Aorta (tissue), 5 donors: Measurements from ENCODE around the gene SMAD3. TPM values are rescaled to one million over a fixed set of nuclear protein-coding genes. Genes with fewer than 3 reads are reported as not detected.
A peak's percentile ranks its signal among the peaks of the same experiment; 100 is the strongest.

Experiments
- ATAC-seq: fragments of 200-7000 bp; cut with Tn5 transposase; one replicate; pipeline ENCODE4 v1.9.1; 2022; ENCODE audit warnings: moderate library complexity; ENCODE audit not compliant: low FRiP score
- DNase-seq, 2 donors: peaks; one replicate each; pipeline ENCODE4 v3.0.0-alpha.2; 2020
- H3K27ac ChIP-seq, 2 donors: one replicate each; pipeline ENCODE4 v1.5.1; 2013; ENCODE audit warnings: low read length in 2 of 2, mild to moderate bottlenecking in 2 of 2, moderate library complexity in 2 of 2, control low read depth in 1 of 2, inconsistent platforms in 1 of 2, low read depth in 1 of 2
- H3K27me3 ChIP-seq, 2 donors: one replicate each; pipeline ENCODE4 v1.6.1; 2013; ENCODE audit warnings: control low read depth in 1 of 2, low read length in 1 of 2, mild to moderate bottlenecking in 1 of 2, moderate library complexity in 1 of 2; ENCODE audit not compliant: insufficient read depth in 2 of 2, control insufficient read depth in 1 of 2
- H3K36me3 ChIP-seq, 2 donors: one replicate each; pipeline ENCODE4 v1.6.1; 2013; ENCODE audit warnings: control low read depth in 1 of 2, low read length in 1 of 2, mild to moderate bottlenecking in 1 of 2; ENCODE audit not compliant: insufficient read depth in 2 of 2, control insufficient read depth in 1 of 2
- H3K4me1 ChIP-seq, 2 donors: one replicate each; pipeline ENCODE4 v1.6.1; 2013; ENCODE audit warnings: low read length in 2 of 2, control low read depth in 1 of 2, mild to moderate bottlenecking in 1 of 2, moderate library complexity in 1 of 2; ENCODE audit not compliant: insufficient read depth in 2 of 2, control insufficient read depth in 1 of 2
- H3K4me3 ChIP-seq, 2 donors: one replicate each; pipeline ENCODE4 v1.5.1; 2013; ENCODE audit warnings: low read length in 2 of 2, control low read depth in 1 of 2, mild to moderate bottlenecking in 1 of 2
- H3K9me3 ChIP-seq: one replicate; pipeline ENCODE4 v1.6.1; 2013; ENCODE audit warnings: mild to moderate bottlenecking, low read length; ENCODE audit not compliant: control insufficient read depth
- WGBS, 2 donors: extraction: QIAGEN DNeasy Blood & Tissue Kit; methylation state at CpG; one replicate each; pipeline ENCODE4 v1.1.7; 2013; 5-methylcytosine and 5-hydroxymethylcytosine counted together
- intact Hi-C, 2 donors: fragments of 100-400 bp; cut with DNase I; formaldehyde crosslinking; loops; one replicate each; pipeline versions ENCODE4 v1.14.2 to v1.15.0; 2022
- polyA plus RNA-seq, 2 donors: library from polyadenylated mRNA; stranded (reverse); fragments of 200-250 nt; gene quantifications; one replicate each; pipeline ENCODE4 v1.2.3, GENCODE V29; 2013
- total RNA-seq, 2 donors: library from RNA; stranded (reverse); fragmentation: NEBNext Ultra II Directional; extraction: Animal tissue kit (Norgen Biotek cat#: 25700); gene quantifications; one replicate each; pipeline ENCODE4 v1.2.1, GENCODE V29; 2021
- donor health status: healthy with polysubstance abuse.
- donor health status: Bipolar disorder and iron deficiency.
- donor health status: DM: no; HTN: no; CAD: no.
- donor health status: DM: no; HTN: no; CAD: no.
- donor health status: DM: yes; HTN: yes; CAD: no.

SMAD3 gene
- total and polyA plus RNA-seq, 4 donors = 7.1 to 90.8 (median 55.0) TPM

DNA sequence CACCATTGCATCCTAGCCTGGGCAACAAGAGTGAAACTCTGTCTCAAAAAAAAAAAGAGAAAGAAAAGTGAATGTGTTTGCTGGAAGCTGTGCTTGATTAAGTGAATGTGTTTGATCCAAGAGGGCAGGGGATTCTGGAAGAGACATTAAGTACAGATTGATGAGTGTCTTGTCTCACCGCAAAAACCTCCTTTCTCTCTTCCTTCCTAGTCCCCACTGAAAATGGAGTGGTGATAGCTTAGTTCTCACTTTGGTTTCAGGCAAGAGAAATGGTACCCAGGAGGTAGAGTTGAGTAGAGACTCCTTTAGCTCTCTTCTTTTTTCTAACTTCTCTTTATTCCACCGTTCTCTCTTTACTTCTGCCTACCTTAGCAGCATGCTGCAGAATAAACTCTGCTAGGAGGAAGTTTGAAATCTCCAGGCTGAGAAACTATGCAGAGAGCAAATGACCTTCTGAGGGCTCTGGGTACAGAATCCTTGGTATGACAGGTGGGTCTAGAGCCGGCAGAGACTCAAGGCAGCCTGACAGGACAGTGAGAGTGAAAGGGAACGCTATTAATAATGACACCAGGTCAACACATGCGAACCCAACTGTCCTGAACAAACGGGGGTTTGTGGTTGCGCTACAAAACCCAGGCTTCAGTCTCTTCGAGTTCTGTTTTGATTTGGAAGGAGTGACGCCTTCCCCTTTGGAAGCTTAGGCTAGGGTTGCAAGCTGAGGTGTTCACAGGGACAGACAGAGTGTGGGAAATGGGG, 74.9 kb downstream of the SMAD3 start:
- no peaks in the 10 kb centered on the region for H3K36me3 ChIP-seq
- H3K27me3 ChIP-seq = no peaks in the 10 kb centered on the region
- H3K9me3 ChIP-seq = no peaks in the 10 kb centered on the region
- H3K27ac ChIP-seq = no peak overlapping the region
- DNase-seq = no peak
- no peak overlapping the region for H3K4me3 ChIP-seq
- intact Hi-C loops = no loop called here
- 55% methylated on average over 9 of the region's 9 CpGs for WGBS, 2 donors
- ATAC-seq = no peak
- H3K4me1 ChIP-seq = peaks cover 4 to 7% of the 10 kb centered on the region in 2 donors

DNA sequence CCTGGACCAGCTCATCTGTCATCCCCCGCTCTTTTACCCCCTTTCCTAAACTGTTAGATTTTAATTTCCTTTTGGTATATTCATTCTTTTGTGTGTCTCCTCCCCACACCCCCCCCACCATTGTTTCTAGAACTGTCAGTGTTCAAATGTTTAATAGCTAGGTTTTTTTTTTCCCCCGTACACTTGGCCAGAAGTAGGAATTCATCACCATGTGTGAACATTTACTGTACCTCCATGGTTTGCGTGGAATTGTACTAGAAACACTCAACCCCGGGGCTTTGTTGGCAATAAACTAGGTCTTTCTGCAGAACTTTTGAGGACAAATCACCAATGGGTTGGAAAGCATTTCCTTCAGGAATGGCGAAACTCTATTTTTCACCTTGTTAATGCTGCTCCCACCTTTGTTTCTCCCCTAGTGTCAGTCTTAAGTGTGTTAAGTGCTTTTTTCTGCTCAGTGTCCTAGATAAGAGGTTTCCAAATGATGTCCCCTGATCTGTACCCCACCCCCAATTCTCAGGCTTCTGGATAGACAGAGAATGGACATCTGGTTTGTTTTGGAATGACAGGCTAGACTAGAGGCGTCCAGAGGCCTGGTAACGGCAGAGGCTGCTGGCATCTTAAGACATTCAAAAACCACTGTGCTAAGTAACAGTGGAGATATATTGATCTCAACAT, 76.8 kb downstream of the SMAD3 start:
- H3K27ac ChIP-seq = no peak overlapping the region
- 42 to 46% methylated on average over 7 of the region's 7 CpGs for WGBS, 2 donors

DNA sequence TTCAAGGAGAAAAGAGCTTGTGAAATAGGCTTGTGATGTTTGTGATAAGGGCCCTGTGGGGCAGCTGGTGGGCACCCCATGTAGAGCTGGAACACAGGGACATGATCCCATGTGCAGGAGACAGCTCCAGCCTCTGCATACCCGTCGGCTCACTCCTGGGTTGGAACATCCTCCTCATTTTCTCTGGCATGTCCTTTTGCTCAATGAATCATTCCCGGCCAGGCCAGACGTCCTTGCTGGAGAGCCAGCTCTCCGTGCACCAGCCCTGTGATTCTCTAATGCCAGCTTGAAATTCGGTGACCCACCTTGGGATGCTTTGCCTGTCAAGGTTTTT, 77.3 kb downstream of the SMAD3 start:
- 7 to 10% methylated on average over 6 of the region's 6 CpGs for WGBS, 2 donors
- no peak for DNase-seq
- peaks cover 4 to 10% of the 10 kb centered on the region in 2 donors for H3K4me1 ChIP-seq
- H3K9me3 ChIP-seq = no peaks in the 10 kb centered on the region
- no peak overlapping the region for H3K27ac ChIP-seq
- H3K27me3 ChIP-seq = no peaks in the 10 kb centered on the region
- H3K4me3 ChIP-seq = no peak overlapping the region
- intact Hi-C loops = no loop called here
- no peak for ATAC-seq
- no peaks in the 10 kb centered on the region for H3K36me3 ChIP-seq

More for the DNA sequence above, 76.8 kb downstream of the SMAD3 start:
- Histone ChIP-seq H3K9me3 (no peaks in the 10 kb centered on the region), H3K36me3 (no peaks in the 10 kb centered on the region), H3K4me3 (no peak overlapping the region), H3K27me3 (no peaks in the 10 kb centered on the region), H3K4me1 (peaks cover 3 to 7% of the 10 kb centered on the region in 2 donors)
- intact Hi-C loops = no loop called here
- ATAC-seq (no peak), DNase-seq (no peak)

DNA sequence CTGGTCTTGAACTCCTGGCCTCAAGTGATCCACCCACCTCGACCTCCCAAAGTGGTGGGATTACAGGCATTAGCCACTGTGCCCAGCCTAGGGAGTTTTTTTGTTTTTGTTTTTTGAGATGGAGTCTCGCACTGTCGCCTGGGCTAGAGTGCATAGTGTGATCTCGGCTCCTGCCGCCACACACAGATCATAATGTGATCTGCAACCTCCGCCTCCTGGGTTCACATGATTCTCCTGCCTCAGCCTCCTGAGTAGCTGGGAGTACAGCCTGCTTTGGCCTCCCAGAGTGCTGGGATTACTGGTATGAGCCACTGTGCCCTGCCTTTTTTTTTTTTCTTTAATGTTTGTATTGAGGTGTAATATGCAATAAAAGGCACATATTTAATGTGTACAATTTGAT, 78.2 kb downstream of the SMAD3 start:
- Histone ChIP-seq H3K27ac (no peak overlapping the region), H3K4me1 (peaks cover 6 to 14% of the 10 kb centered on the region in 2 donors), H3K27me3 (no peaks in the 10 kb centered on the region), H3K4me3 (no peak overlapping the region), H3K9me3 (no peaks in the 10 kb centered on the region), H3K36me3 (no peaks in the 10 kb centered on the region)
- DNase-seq (no peak), ATAC-seq (no peak)
- WGBS, 2 donors = 97 to 98% methylated on average over 6 of the region's 6 CpGs
- intact Hi-C loops = no loop called here

DNA sequence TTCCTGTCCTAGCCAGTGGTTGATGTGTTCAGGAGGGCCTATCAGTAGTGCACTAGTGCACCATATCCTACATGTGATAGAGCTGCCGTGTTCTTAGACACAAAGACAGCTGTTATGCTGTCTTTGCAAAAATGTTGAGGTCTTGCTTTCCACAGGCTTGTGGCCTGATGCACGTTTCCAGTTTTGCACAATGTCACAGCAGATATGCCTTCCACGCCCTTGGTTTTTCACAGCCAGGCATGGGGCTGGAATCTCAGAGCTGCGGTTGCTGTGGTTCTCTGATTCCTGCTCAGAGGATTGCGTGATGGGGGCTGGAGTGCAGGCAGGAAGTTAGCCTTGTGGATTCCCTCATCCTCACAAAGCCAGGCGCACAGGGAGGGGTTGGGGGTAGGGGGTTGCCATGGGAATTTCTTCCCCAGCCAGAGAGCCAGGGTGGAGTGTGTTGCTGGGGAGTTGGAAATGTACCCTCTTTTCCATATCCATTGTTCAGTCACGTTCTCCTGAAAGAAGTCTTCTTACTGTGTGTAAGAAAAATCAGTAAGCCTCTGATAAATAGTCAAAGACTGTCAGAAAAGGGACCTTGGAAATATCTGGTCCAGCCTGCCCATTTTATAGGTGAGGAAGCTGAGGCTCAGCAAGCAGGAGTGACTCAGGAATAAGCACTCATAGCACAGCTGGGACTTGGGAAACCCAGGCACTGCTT, 79.4 kb downstream of the SMAD3 start:
- intact Hi-C loops = loop anchor here in 1 of 2 donors (5.0 kb wide), 1 partner anchor 37 kb away; no protein-coding TSS in a partner anchor
- no peak for ATAC-seq

DNA sequence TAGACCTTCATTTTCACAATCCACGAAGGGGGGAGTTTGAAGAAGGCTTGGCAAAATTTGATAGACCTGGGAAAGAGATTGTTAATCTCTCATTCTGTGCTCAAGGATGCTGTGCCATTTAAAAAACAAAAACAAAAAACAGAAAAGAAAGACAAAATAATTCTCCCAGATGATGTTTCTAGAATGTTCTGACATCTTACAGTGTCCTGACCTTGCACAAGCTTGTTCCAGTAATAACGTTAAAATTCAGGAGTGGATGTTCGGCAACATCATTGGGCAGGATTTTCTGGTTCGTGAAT, 79.9 kb downstream of the SMAD3 start:
- no peak overlapping the region for H3K27ac ChIP-seq
- intact Hi-C loops = loop anchor here in 1 of 2 donors (5.0 kb wide), 1 partner anchor 38 kb away; no protein-coding TSS in a partner anchor
- no peak for DNase-seq

More for the DNA sequence above, 79.4 kb downstream of the SMAD3 start:
- Histone ChIP-seq H3K27ac (no peak overlapping the region), H3K36me3 (no peaks in the 10 kb centered on the region), H3K4me1 (peaks cover 12 to 17% of the 10 kb centered on the region in 2 donors), H3K9me3 (no peaks in the 10 kb centered on the region), H3K27me3 (no peaks in the 10 kb centered on the region), H3K4me3 (no peak overlapping the region)
- no peak for DNase-seq
- 80 to 85% methylated on average over 7 of the region's 7 CpGs for WGBS, 2 donors

DNA sequence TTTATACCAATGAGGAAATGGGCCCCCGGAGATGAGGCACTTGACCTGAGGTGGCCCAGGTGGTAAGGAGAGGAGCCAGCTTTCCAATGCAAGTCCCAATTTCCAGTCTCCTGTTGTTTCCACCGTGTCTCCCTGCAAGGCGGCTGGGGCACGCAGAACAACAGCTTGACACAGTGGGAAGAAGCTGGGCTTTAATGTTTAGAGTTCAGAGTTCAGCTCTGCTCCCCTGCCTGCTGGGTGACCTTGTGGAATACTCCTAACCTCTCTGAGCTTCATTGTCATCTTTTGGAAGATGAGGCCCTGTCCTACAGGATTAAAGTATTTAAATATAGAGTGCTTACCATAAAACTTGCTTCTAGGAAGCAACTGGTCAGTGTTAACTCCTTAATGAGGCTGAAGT, 80.3 kb downstream of the SMAD3 start:
- H3K4me1 ChIP-seq = peaks cover 10 to 19% of the 10 kb centered on the region in 2 donors
- 89 to 96% methylated on average over 4 of the region's 4 CpGs for WGBS, 2 donors
- DNase-seq = no peak
- ATAC-seq = no peak
- no peak overlapping the region for H3K4me3 ChIP-seq
- intact Hi-C loops = loop anchor here in 1 of 2 donors (5.0 kb wide), 1 partner anchor 38 kb away; no protein-coding TSS in a partner anchor
- H3K27ac ChIP-seq = no peak overlapping the region
- no peaks in the 10 kb centered on the region for H3K9me3 ChIP-seq
- H3K36me3 ChIP-seq = no peaks in the 10 kb centered on the region
- no peaks in the 10 kb centered on the region for H3K27me3 ChIP-seq

More for the DNA sequence above, 79.9 kb downstream of the SMAD3 start:
- ATAC-seq = no peak
- Histone ChIP-seq H3K27me3 (no peaks in the 10 kb centered on the region), H3K4me3 (no peak overlapping the region), H3K4me1 (peaks cover 11 to 19% of the 10 kb centered on the region in 2 donors), H3K9me3 (no peaks in the 10 kb centered on the region), H3K36me3 (no peaks in the 10 kb centered on the region)
- WGBS, 2 donors = 88 to 91% methylated on average over 4 of the region's 4 CpGs

DNA sequence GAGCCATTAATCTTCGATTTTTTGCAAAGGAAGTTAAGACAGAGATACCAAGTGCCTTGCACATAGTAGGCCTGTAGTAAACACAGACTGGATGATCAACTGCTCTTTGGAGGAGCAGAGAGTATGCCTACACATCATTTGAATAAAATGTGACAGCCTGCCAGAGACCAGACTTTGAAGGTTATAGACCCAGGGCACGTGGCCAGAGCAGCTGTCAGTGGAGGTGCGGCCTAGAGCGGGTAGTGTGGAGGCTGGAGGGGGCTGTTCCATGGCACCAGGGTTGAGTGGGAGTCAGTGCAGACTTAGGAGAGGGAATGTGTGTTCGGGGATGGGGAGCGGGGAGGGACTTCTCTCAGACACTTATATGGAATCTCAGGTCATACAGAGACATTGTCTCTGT, 80.8 kb downstream of the SMAD3 start:
- intact Hi-C loops = loop anchor here in 1 of 2 donors (5.0 kb wide), 1 partner anchor 39 kb away; no protein-coding TSS in a partner anchor
- DNase-seq = no peak
- Histone ChIP-seq H3K4me1 (peaks cover 10 to 19% of the 10 kb centered on the region in 2 donors), H3K4me3 (no peak overlapping the region), H3K36me3 (no peaks in the 10 kb centered on the region), H3K27me3 (no peaks in the 10 kb centered on the region), H3K27ac (peak overlapping the region in 1 of 2 donors; percentile 17), H3K9me3 (no peaks in the 10 kb centered on the region)
- 42 to 45% methylated on average over 6 of the region's 6 CpGs for WGBS, 2 donors
- no peak for ATAC-seq
